GM19372 (cell line): ENCODE results near the gene ANKRD30BL.
"Not testable (repeated sequence)": the region's sequence is repeated elsewhere in the genome, so short reads cannot be mapped to it uniquely, and the experiment has no call there.

Experiments
- ATAC-seq: cut with Tn5 transposase; IDR thresholded peaks from one replicate; pipeline ENCODE4 v1.9.1; 2021; ENCODE audit warnings: mild to moderate bottlenecking, low read depth, moderate library complexity; ENCODE audit not compliant: unreplicated experiment

Gene ANKRD30BL

GRCh38 chr2:132161161-132162124 is at the start of gene ANKRD30BL:
Gene ANKRD30BL, minus strand, starts transcription at chr2:132161952. Its CDS starts 247 bp downstream, at chr2:132161705.
- not testable (repeated sequence) for ATAC-seq

GRCh38 chr2:132202866-132203265 is 41.1 kb upstream of the ANKRD30BL start:
- ATAC-seq: not testable (repeated sequence)

- ATAC-seq: not testable (repeated sequence)
These were observed 31.1 kb upstream of the ANKRD30BL start for GRCh38 chr2:132192854-132193253.

- ATAC-seq: not testable (repeated sequence)
These were observed 5.3 kb upstream of the ANKRD30BL start for GRCh38 chr2:132167100-132167499.

GRCh38 chr2:132162125-132162660 is 441 bp upstream of the ANKRD30BL start:
- not testable (repeated sequence) for ATAC-seq

GRCh38 chr2:132146774-132147173 is 15.0 kb downstream of the ANKRD30BL start:
- ATAC-seq: not testable (repeated sequence)
